GM19455 (cell line): ENCODE measurements around the gene TIPARP.

Experiments
- ATAC-seq: cut with Tn5 transposase; IDR thresholded peaks from one replicate; pipeline ENCODE4 v1.9.1; 2021; ENCODE audit not compliant: unreplicated experiment

Gene TIPARP, protein sequence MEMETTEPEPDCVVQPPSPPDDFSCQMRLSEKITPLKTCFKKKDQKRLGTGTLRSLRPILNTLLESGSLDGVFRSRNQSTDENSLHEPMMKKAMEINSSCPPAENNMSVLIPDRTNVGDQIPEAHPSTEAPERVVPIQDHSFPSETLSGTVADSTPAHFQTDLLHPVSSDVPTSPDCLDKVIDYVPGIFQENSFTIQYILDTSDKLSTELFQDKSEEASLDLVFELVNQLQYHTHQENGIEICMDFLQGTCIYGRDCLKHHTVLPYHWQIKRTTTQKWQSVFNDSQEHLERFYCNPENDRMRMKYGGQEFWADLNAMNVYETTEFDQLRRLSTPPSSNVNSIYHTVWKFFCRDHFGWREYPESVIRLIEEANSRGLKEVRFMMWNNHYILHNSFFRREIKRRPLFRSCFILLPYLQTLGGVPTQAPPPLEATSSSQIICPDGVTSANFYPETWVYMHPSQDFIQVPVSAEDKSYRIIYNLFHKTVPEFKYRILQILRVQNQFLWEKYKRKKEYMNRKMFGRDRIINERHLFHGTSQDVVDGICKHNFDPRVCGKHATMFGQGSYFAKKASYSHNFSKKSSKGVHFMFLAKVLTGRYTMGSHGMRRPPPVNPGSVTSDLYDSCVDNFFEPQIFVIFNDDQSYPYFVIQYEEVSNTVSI

GRCh38 chr3:156674046-156674910 lies at the start of gene TIPARP:
Gene TIPARP, plus strand, starts transcription at chr3:156674590. Its CDS starts 3,108 bp downstream, at chr3:156677698.
- ATAC-seq, result peak; percentile 86

DNA sequence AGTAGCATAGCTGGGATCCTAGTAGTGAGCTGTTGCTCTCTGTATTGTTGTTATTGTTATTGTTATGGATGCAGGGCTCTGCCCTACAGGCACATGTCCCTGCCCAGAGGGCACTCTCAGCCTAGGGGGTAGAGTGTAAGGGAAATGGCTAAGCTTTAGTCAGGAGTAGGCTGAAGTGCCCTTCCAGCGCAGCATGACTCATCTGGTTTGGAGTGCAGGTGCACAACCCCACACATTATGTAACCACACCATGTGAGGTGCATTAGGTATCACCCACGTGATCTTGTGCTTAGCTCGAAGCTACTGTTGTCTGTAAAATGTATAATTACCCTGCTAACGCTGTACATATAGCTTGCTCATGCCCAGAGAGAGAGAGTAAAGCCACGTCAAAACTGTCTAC lies 48.3 kb upstream of the TIPARP start:
- ATAC-seq, result no peak

DNA sequence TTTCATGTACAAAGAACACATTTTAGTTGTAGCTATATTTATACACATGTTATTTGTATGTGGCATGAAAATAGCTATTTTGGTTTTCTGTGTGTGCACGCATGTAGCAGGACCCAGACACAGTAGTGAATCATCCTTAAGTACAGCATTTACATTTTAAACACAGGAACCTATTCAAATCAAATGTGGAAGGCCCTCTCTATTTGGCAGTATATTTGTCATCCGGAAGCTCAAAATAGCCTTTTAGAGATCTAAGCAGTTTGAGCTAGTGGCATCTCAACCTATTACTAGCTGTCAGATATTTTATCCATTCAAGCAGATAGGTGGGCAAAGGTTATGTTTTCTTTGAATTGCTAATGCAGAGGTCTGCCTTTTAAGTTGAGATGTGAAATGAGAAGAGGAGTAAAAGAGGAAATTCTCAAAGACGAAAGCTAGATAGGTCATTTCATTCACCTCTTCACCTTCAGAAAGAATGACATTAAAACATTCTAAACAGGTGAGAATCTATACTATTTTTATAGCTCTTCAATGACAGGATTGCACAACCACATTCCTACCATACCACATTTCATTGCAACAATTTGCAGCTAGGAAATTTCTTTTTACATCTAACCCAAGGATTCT lies 46.3 kb upstream of the TIPARP start:
- no peak for ATAC-seq

GRCh38 chr3:156628836-156629618 lies 45.4 kb upstream of the TIPARP start:
- no peak for ATAC-seq

DNA sequence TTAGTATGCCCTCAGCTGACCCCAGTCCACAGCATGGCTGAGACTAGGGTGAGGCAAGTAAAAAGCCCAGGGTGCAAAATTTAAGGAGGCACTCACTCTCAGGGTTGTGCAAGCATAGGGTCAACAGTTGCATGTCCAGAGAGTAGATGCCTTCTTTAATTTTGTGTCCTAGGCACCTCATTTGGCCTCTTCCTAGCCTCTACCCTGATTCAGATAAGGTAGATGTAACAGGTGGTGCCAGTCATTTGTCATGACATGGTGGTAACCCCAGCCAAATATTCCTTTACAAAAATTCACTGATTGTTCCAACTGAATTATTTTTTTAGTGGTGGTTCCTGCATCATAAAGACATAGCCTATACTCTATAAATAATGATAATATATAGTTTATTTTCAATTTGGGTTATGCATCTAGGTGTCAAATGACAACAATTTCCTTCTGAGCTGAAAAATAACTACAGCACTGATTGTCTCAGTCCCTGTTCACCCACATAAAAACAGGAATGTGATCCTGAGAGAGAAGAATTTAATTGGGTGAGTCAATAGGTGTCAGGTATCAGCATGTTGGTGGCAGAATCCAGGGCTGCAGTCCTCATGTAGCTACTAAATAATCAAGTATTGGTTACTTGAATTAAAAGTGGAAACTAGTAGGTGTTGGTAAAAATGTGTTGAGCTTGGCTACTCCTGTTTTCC lies 44.2 kb upstream of the TIPARP start:
- no peak for ATAC-seq

DNA sequence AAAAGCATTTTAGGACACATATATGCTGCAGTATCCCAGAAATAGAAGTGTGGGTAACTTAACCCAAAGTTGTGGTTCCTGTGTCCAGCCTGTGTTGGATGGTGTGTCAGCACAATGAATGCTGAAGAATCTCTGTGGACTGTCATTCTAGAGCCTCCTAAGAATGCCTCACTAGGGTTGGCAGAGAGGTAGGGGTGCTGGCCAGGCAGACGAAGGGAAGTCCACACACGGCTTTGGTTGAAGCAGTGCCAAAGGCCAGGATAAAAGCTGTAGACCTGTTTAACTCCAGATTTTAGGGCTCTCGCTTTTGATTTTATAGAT lies 43.7 kb upstream of the TIPARP start:
- no peak for ATAC-seq

- no peak for ATAC-seq
Observed at GRCh38 chr3:156631323-156631722, 43.1 kb upstream of the TIPARP start.

DNA sequence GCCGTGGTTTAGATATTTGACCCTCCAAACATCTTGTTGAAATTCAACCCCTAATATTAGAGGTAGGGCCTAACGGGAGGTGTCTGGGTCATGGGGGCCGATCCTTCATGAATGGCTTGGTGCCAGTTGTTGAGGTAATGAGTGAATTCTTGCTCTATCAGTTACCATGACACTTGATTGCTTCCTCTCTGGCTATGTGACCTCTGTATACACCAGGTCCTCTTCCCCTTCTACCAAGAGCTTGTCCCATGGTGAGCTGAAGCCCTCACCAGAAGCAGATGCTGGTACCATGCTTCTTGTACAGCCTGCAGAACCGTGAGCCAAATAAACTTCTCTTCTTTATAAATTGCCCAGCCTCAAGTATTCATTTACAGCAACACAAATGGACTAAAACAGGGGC lies 41.8 kb upstream of the TIPARP start:
- ATAC-seq, result no peak

GRCh38 chr3:156633335-156633734 lies 41.1 kb upstream of the TIPARP start:
- no peak for ATAC-seq

GRCh38 chr3:156635034-156635433 lies 39.4 kb upstream of the TIPARP start:
- no peak for ATAC-seq

GRCh38 chr3:156635973-156636372 lies 38.4 kb upstream of the TIPARP start:
- no peak for ATAC-seq

DNA sequence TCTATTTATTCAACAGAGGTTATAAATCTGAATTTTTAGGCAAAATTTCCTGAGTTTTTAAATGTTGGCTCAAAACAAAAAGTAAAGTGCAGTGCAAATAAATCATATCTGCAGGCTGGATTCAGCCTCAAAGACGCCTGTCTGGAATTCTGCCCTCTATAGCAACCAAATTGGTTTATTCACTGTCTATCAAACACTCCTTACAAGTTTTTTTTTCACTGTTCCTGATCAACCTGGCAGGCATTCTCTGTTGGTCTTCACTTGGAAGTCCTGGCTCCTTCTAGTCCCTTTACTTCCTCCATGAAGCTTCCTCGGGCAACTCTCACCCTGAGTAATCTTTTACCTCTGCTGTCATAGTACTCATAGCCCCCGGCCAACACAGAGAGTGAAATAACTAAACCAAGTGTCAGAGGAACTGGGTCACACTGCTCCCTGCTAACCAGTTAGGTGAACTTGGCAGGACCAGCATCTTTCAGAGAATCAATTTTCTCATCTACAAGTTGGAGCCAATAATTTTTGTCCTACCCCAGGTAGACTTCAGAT lies 36.8 kb upstream of the TIPARP start:
- no peak for ATAC-seq

DNA sequence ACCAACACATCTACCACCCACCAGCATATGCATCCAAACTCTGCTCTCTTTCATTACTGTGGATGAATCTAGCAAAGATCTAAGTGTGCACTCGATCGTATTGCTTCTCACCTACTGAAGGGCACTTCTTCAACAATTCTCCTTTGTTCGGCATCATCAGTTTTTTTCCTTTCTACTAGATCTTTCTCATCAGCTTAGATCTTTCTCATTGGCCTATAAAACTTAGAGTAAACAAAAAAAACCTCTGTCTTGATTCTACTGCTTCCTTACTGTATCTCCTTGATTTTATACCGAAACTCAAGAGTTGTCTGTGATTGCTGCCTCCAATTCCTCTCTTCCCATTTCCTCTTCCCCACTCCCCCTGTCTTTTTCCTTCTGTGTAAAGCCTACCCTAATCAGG lies 36.1 kb upstream of the TIPARP start:
- no peak for ATAC-seq

GRCh38 chr3:156639414-156640023 lies 34.9 kb upstream of the TIPARP start:
- ATAC-seq, result no peak

GRCh38 chr3:156641618-156641975 lies 32.8 kb upstream of the TIPARP start:
- no peak for ATAC-seq

DNA sequence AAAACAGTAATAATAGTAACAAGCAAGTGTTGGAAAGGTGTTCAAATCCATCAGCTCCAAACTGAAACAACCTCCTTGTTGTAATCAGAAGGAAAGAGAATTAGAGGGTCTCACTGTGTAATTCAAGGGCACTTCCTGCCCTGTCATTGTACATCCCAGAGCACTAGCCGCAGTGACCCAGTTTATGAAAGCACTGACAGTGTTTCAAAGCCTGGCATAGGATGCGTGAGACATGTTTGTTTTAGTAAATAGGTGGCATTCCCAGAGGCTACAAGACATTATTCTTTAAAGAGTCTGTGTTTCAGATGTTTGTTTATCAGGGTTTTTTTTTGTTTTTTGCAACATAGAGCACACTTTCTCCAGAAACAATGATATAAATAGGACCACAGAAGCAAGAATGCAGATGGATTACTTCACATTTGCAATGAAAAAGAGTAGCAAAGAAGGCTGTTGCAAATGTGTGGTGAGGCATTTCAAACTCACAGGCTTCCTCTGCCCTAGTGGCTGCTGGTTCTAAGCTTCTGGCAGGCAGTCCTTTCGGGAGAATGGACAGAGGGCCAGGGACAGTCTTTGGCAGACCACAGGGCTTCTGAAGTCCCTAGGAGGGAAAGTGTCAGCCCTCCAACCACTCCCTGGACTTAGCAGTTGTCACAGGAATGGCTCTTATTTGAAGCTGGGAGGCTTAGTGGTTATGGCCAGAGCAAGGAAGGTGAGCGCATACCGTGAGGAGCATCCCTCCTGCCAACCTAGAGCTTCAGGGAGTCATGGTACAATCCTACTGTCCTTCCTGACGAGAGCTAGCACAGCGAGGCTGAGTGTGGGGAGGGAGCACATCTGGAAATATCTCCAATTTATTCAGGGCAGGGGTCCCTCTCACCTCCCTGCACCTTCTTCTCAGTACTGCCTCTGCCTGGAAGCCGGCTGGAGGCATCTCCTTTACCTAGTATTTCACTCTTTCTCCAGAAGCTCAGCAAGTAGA lies 31.4 kb upstream of the TIPARP start:
- ATAC-seq, result peak; percentile 18

GRCh38 chr3:156643729-156644389 lies 30.5 kb upstream of the TIPARP start:
- ATAC-seq, result peak; percentile 67

DNA sequence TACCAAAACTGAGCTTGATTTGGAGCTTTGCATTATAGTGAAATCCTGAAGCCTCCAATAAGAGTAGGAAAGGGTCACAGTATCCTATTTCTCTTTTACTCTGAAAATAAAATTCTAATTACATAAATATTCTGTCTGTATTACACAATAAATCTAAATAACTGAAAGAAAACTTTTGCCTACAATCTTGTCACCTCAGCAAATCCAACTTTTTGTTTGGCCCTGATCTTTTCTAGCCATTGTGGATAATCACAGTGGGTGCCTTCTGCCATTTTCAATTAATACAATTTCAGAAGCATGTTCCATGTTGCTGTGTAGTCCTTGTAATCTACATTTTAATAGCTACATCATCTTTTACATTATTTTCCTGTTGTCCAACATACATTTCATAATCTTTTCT lies 29.4 kb upstream of the TIPARP start:
- ATAC-seq, result no peak
